GM06990 (cell line): ENCODE measurements around the gene MAGI1.

ENCODE experiments used
- DNase-seq: peaks from one replicate; pipeline ENCODE4 v3.0.0-alpha.2; 2011; ENCODE audit not compliant: insufficient read length; ENCODE audit errors: extremely low read depth
- H3K27me3 ChIP-seq: replicated peaks from 2 replicates; pipeline ENCODE4 v1.6.0; 2011; ENCODE audit warnings: low read length; ENCODE audit not compliant: control insufficient read depth, insufficient read depth
- H3K36me3 ChIP-seq: 2 replicates; pipeline ENCODE4 v1.5.1; 2011; ENCODE audit warnings: low read length; ENCODE audit not compliant: control insufficient read depth, insufficient read depth
- H3K4me3 ChIP-seq: replicated peaks from 2 replicates; pipeline ENCODE4 v1.5.1; 2011; ENCODE audit warnings: low read depth, mild to moderate bottlenecking, control low read depth, low read length
- TF ChIP-seq, protein P1 (sequence below): IDR thresholded peaks from 2 replicates; pipeline ENCODE4 v1.5.1; 2011; ENCODE audit warnings: low read length, control low read depth, mild to moderate bottlenecking, inconsistent platforms; ENCODE audit not compliant: insufficient read depth, poor library complexity, severe bottlenecking

MAGI1 gene

DNA sequence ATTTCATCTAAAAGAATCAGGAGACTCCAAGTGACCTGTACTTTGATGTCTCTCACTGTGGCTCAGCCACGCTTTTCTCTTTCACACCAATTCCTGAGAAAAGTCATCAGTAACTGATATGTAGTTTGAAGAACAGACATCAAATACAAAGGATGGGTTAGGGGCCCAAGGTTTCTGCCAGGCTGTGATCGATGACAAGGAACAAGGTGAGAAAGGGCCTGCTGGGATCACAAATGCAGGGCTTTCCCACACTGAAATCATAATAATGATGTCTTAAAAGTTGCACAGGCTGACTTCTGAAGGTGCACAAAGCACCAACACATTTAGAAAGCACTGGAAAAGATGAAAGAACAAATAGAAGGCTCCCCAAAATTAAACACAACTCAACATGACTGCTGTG, 396.9 kb downstream of the MAGI1 start:
- TF ChIP-seq, protein P1, sequence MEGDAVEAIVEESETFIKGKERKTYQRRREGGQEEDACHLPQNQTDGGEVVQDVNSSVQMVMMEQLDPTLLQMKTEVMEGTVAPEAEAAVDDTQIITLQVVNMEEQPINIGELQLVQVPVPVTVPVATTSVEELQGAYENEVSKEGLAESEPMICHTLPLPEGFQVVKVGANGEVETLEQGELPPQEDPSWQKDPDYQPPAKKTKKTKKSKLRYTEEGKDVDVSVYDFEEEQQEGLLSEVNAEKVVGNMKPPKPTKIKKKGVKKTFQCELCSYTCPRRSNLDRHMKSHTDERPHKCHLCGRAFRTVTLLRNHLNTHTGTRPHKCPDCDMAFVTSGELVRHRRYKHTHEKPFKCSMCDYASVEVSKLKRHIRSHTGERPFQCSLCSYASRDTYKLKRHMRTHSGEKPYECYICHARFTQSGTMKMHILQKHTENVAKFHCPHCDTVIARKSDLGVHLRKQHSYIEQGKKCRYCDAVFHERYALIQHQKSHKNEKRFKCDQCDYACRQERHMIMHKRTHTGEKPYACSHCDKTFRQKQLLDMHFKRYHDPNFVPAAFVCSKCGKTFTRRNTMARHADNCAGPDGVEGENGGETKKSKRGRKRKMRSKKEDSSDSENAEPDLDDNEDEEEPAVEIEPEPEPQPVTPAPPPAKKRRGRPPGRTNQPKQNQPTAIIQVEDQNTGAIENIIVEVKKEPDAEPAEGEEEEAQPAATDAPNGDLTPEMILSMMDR = no peak

GRCh38 chr3:65641045-65641444, 397.7 kb downstream of the MAGI1 start:
- Histone ChIP-seq H3K36me3 (no peaks in the 10 kb centered on the region), H3K27me3 (no peaks in the 10 kb centered on the region), H3K4me3 (no peak overlapping the region)
- TF ChIP-seq, protein P1 = no peak
- DNase-seq = no peak

More for the DNA sequence above, 396.9 kb downstream of the MAGI1 start:
- Histone ChIP-seq H3K27me3 (no peaks in the 10 kb centered on the region), H3K4me3 (no peak overlapping the region), H3K36me3 (no peaks in the 10 kb centered on the region)
- DNase-seq = no peak

DNA sequence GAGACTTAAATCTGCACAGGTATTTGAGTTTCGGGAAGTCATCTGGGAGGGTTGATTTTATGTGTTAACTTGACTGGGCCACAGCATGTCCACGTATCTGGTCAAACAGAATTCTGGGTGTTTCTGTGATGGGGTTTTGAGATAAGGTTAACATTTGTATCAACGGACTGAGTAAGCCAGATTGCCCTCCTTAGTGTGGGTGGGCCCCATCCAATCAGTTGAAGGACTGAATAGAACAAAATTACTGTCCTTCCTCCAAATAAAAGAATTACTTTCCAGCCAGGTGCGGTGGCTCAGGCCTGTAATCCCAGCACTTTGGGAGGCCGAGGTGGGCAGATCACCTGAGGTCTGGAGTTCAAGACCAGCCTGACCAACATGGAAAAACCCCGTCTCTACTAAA, 399.3 kb downstream of the MAGI1 start:
- TF ChIP-seq, protein P1 = no peak
- Histone ChIP-seq H3K27me3 (no peaks in the 10 kb centered on the region), H3K4me3 (no peak overlapping the region), H3K36me3 (no peaks in the 10 kb centered on the region)
- no peak for DNase-seq

DNA sequence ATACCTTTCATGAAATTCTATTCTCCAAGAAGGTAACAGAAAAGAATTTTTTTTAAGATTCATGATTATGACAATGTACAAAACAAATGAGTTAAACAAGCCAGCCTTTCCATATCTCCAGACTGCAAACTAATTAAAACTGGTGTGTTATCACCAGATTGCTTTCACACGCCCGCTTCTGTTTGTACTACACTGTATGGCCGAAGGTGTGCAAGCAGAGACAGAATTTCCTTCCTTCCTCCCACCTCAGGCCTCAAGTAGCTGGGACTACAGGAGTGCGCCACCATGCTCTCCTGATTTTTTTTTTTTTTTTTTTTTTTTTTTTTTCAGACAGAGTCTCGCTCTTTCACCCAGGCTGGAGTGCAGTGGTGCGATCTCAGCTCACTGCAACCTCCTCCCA, 400.4 kb downstream of the MAGI1 start:
- Histone ChIP-seq H3K27me3 (no peaks in the 10 kb centered on the region), H3K4me3 (no peak overlapping the region), H3K36me3 (no peaks in the 10 kb centered on the region)
- DNase-seq = no peak
- TF ChIP-seq, protein P1 = no peak

DNA sequence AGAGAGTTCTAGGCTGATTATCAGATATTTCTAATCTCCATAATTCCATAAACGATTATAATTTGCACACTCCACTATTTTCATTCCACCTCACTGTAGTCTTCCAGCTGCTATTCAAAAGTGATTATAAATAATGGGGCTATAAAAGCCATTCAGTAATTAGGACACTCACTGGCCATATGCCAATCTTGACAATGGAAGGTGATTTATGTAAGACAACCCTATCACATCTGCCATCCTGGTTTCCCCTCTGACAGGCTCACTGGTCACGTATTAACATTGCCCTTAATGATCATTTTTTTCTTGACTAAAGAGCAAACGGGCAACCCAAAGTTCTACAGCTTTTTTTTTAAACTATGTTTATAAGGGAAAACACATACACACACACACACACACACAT, 402.4 kb downstream of the MAGI1 start:
- Histone ChIP-seq H3K27me3 (no peaks in the 10 kb centered on the region), H3K36me3 (no peaks in the 10 kb centered on the region), H3K4me3 (no peak overlapping the region)
- DNase-seq = no peak
- TF ChIP-seq, protein P1 = no peak

DNA sequence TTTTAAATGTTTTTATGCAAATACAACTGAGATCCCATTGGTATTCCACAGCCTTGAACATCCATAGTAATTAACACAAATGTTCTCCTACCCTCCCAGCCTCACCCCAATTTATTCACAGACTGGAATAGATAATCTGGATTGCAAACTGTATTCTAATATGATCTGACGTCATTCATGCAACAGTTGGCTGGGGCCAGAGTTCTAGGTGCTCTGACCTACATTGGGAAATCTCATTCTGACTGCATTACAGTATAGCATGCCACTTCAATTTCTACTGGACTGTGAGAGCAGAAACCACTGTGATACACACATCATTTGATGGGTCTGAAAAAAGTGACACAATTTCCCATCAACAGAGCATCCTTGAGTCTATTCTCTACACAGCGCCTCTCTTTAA, 403.1 kb downstream of the MAGI1 start:
- Histone ChIP-seq H3K4me3 (no peak overlapping the region), H3K27me3 (no peaks in the 10 kb centered on the region), H3K36me3 (no peaks in the 10 kb centered on the region)
- peak; percentile 8 for DNase-seq
- TF ChIP-seq, protein P1 = no peak
